Mammary epithelial cell (primary cell): ENCODE results near the gene WDR12.

Source experiments
- CTCF ChIP-seq, 2 donors: IDR thresholded peaks in 1 of 2; conservative IDR thresholded peaks in 1 of 2; 2 replicates each; pipeline ENCODE4 v1.5.1; 2011 to 2012; ENCODE audit warnings: inconsistent platforms in 2 of 2, low read length in 2 of 2, mild to moderate bottlenecking in 2 of 2, control low read depth in 1 of 2, low read depth in 1 of 2; ENCODE audit not compliant: insufficient read depth in 1 of 2; ENCODE audit errors: extremely low read depth in 1 of 2
- EZH2 ChIP-seq: IDR thresholded peaks from 2 replicates; pipeline ENCODE4 v1.6.1; 2012; ENCODE audit warnings: low read length, inconsistent platforms, borderline replicate concordance

GRCh38 chr2:202944408-202944807, 32.9 kb upstream of the WDR12 start:
- no peak for TF ChIP-seq CTCF (conservative IDR thresholded peaks at IDR 0.05 in 1 of 2, IDR thresholded peaks at IDR 0.05 in 1 of 2; ENCODE audit: extremely low read depth in 1 of 2, insufficient read depth in 1 of 2, low read depth in 1 of 2, low read length in 2 of 2)
- TF ChIP-seq EZH2: no peak
